B cell (primary cell): ENCODE results near the gene TIMM17A. TPM values are rescaled to one million over a fixed set of nuclear protein-coding genes. Genes with fewer than 3 reads are reported as not detected.

Experiments
- ATAC-seq: fragments of 200-7000 bp; cut with Tn5 transposase; one replicate; pipeline ENCODE4 v1.10.0; 2021; ENCODE audit warnings: low read depth, mild to moderate bottlenecking, moderate number of reproducible peaks, moderate library complexity
- CTCF ChIA-PET: fragments of 350-600 bp; sonication (Branson Sonifier 250); formaldehyde crosslinking; loops from one replicate; lab custom pipeline; 2021; ENCODE audit warnings: antibody characterized with exemption, inconsistent platforms; lab: Charles Lee
- POLR2A ChIA-PET: fragments of 350-600 bp; sonication (Branson Sonifier 250); formaldehyde crosslinking; loops from one replicate; lab custom pipeline; 2021; ENCODE audit warnings: antibody characterized with exemption; lab: Charles Lee
- DNase-seq: peaks from one replicate; pipeline ENCODE4 v3.0.0; 2013
- H2AFZ ChIP-seq: 2 replicates; pipeline ENCODE4 v1.6.1; 2012; ENCODE audit warnings: mild to moderate bottlenecking, low read depth, low read length; ENCODE audit not compliant: insufficient read depth, poor library complexity, severe bottlenecking
- H3K27ac ChIP-seq, 2 donors: 1 replicate in 1 of 2; 2 replicates in 1 of 2; pipeline ENCODE4 v1.5.1; 2012 to 2013; ENCODE audit warnings: low read length in 2 of 2, mild to moderate bottlenecking in 2 of 2, moderate library complexity in 1 of 2
- H3K27me3 ChIP-seq, 4 experiments: fragments of 200-600 bp in 1 of 4; sonication (generic) in 1 of 4; replicated peaks in 1 of 4; 1 replicate in 2 of 4; 2 replicates in 2 of 4; pipeline versions ENCODE4 v1.6.1 to v1.7.0; 2013 to 2016; ENCODE audit warnings: low read length in 3 of 4, mild to moderate bottlenecking in 2 of 4, mixed read lengths in 1 of 4, moderate library complexity in 1 of 4; ENCODE audit not compliant: insufficient read depth in 4 of 4, control insufficient read depth in 3 of 4; ENCODE audit errors: control extremely low read depth in 1 of 4
- H3K36me3 ChIP-seq, 2 experiments: replicated peaks in 1 of 2; 1 replicate in 1 of 2; 2 replicates in 1 of 2; pipeline versions ENCODE4 v1.6.1 to v1.7.1; 2013; ENCODE audit warnings: low read length in 1 of 2; ENCODE audit not compliant: insufficient read depth in 2 of 2, control insufficient read depth in 1 of 2; ENCODE audit errors: control extremely low read depth in 1 of 2, extremely low read depth in 1 of 2
- H3K4me1 ChIP-seq, 2 donors: fragments of 200-600 bp in 1 of 2; sonication (generic) in 1 of 2; 1 replicate in 1 of 2; 2 replicates in 1 of 2; pipeline versions ENCODE4 v1.5.1 to v1.6.1; 2013 to 2017; ENCODE audit warnings: low read length in 2 of 2; ENCODE audit not compliant: control insufficient read depth in 2 of 2, insufficient read depth in 2 of 2
- H3K4me2 ChIP-seq: replicated peaks from 2 replicates; pipeline ENCODE3; 2012; ENCODE audit warnings: mild to moderate bottlenecking, low read depth, low read length; ENCODE audit not compliant: poor library complexity, severe bottlenecking
- H3K4me3 ChIP-seq, 5 experiments: fragments of 200-600 bp in 1 of 5; sonication (generic) in 1 of 5; 1 replicate in 3 of 5; 2 replicates in 2 of 5; pipeline versions ENCODE4 v1.5.1 to v1.7.0; 2011 to 2016; ENCODE audit warnings: low read length in 4 of 5, mild to moderate bottlenecking in 4 of 5, low read depth in 2 of 5, control low read depth in 1 of 5, moderate library complexity in 1 of 5; ENCODE audit not compliant: insufficient read depth in 1 of 5; ENCODE audit errors: control extremely low read depth in 1 of 5, extremely low read depth in 1 of 5
- H3K79me2 ChIP-seq: fragments of 200-600 bp; sonication (generic); one replicate; pipeline ENCODE4 v1.6.0; 2016; ENCODE audit warnings: low read length; ENCODE audit not compliant: control insufficient read depth, insufficient read depth
- H3K9ac ChIP-seq: fragments of 200-600 bp; sonication (generic); 2 replicates; pipeline ENCODE4 v1.6.1; 2017; ENCODE audit warnings: mild to moderate bottlenecking, low read length, moderate library complexity
- H3K9me3 ChIP-seq, 3 donors: one replicate each; pipeline versions ENCODE4 v1.6.1 to v1.7.1; 2013; ENCODE audit warnings: low read length in 2 of 3; ENCODE audit not compliant: control insufficient read depth in 2 of 3, insufficient read depth in 1 of 3; ENCODE audit errors: control extremely low read depth in 1 of 3
- H4K20me1 ChIP-seq: 2 replicates; pipeline ENCODE4 v1.6.0; 2012; ENCODE audit warnings: mild to moderate bottlenecking, low read length; ENCODE audit not compliant: insufficient read depth, control insufficient read depth, poor library complexity, severe bottlenecking
- H3K27ac Mint-ChIP-seq: one replicate; pipeline ENCODE4 v1.8.0; 2021; ENCODE audit warnings: mixed read lengths
- H3K27me3 Mint-ChIP-seq: one replicate; pipeline ENCODE4 v1.8.0; 2021; ENCODE audit warnings: mixed read lengths
- H3K4me1 Mint-ChIP-seq: one replicate; pipeline ENCODE4 v1.8.0; 2021; ENCODE audit warnings: mixed read lengths
- H3K4me3 Mint-ChIP-seq: one replicate; pipeline ENCODE4 v1.8.0; 2021; ENCODE audit warnings: mixed read lengths
- H3K9me3 Mint-ChIP-seq: one replicate; pipeline ENCODE4 v1.8.0; 2022; ENCODE audit warnings: mixed read lengths; ENCODE audit not compliant: insufficient read depth
- EZH2 ChIP-seq: IDR thresholded peaks from 2 replicates; pipeline ENCODE4 v1.6.1; 2012; ENCODE audit warnings: borderline replicate concordance, low read depth, mild to moderate bottlenecking, moderate library complexity, low read length; ENCODE audit not compliant: insufficient read depth, poor library complexity, severe bottlenecking
- WGBS: methylation state at CpG from one replicate; pipeline ENCODE4 v1.1.5; 2013; ENCODE audit warnings: missing lambda C conversion rate; ENCODE audit not compliant: insufficient coverage; 5-methylcytosine and 5-hydroxymethylcytosine counted together
- intact Hi-C: fragments of 100-400 bp; cut with micrococcal nuclease; formaldehyde crosslinking; loops from one replicate; pipeline ENCODE4 v1.10.0; 2022
- polyA plus RNA-seq: library from polyadenylated mRNA; depleted of rRNA; stranded (reverse); fragments of >200 nt; gene quantifications from 2 replicates; pipeline ENCODE4 v1.2.3, GENCODE V29; 2012
- total RNA-seq, 2 donors: library from RNA; stranded (reverse); fragments of 120-200 nt in 1 of 2; gene quantifications; 1 replicate in 1 of 2; 2 replicates in 1 of 2; pipeline versions ENCODE4 v1.2.3 to v1.2.4, GENCODE V29; 2013 to 2022
- TF ChIP-seq, protein P1 (sequence below): fragments of 200-600 bp; IDR thresholded peaks from one replicate; pipeline ENCODE4 v1.8.0; 2022; ENCODE audit warnings: antibody characterized with exemption, mild to moderate bottlenecking

TIMM17A gene
- total and polyA plus RNA-seq, 2 donors (not counting 1 experiment from before 2014, with no cell fraction given): 13.7 to 31.5 TPM

DNA sequence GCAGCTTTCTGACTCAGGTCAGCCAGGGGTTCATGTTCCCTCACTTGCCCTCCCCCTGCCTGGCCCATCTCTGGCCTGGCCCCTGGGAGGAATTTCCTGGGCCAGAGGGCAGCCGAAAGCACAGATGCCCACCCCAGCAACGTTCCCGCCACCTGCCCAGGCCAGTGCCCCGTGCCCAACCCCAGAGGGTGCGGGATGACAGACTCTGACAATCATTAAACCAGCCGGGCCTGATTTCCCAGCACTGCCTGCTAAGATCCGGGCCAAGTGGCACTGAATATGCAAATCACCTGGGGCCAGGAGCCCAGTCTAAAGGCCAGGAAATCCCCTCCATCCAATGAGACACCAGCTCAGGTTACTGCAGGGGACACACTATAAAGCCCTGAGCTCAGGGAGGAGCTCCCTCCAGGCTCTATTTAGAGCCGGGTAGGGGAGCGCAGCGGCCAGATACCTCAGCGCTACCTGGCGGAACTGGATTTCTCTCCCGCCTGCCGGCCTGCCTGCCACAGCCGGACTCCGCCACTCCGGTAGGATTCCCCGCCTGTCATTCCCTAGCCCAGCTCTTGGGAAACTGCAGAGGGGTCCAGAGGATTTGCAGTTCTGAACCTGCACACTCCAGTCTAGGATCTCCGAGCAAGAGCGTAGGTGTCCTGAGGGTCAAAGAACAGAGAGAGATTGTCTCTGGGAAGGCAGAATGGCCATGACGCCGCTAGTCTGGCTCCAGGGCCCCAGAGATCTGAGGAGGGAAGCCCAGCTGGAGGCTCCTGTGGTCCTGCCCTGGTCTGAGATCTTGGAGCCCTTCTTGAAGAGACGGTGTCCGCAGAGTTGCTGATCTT, 55.1 kb downstream of the TIMM17A start, which contains the start of gene ELF3:
Gene ELF3 (plus strand): TSS at position 408 of the 836 bp plus-strand sequence. CDS start 550 bp downstream, outside the sequence.
- Histone ChIP-seq H3K27ac (no peak within 1 kb of the TSS), H4K20me1 (no peaks in the 10 kb centered on the region), H2AFZ (no peak within 1 kb of the TSS), H3K36me3 (peaks cover 0 to 7% of the 10 kb centered on the region in 2 experiments), H3K4me3 (no peak within 1 kb of the TSS), H3K27me3 (no peaks in the 10 kb centered on the region), H3K9me3 (no peaks in the 10 kb centered on the region), H3K79me2 (no peaks in the 10 kb centered on the region), H3K4me1 (peaks cover 0 to 7% of the 10 kb centered on the region in 2 donors), H3K9ac (no peak within 1 kb of the TSS), H3K4me2 (no peak within 1 kb of the TSS)
- intact Hi-C loops: loop anchor here (5.0 kb wide), 1 partner anchor 707 kb away; no protein-coding TSS in a partner anchor
- peaks cover 2% of the 10 kb centered on the region for H3K4me1 Mint-ChIP-seq
- ATAC-seq (no peak), DNase-seq (no peak)
- POLR2A ChIA-PET: no interaction called here
- 88% methylated on average over 22 of the region's 24 CpGs for WGBS
- no peak for TF ChIP-seq EZH2
- TF ChIP-seq, protein P1, sequence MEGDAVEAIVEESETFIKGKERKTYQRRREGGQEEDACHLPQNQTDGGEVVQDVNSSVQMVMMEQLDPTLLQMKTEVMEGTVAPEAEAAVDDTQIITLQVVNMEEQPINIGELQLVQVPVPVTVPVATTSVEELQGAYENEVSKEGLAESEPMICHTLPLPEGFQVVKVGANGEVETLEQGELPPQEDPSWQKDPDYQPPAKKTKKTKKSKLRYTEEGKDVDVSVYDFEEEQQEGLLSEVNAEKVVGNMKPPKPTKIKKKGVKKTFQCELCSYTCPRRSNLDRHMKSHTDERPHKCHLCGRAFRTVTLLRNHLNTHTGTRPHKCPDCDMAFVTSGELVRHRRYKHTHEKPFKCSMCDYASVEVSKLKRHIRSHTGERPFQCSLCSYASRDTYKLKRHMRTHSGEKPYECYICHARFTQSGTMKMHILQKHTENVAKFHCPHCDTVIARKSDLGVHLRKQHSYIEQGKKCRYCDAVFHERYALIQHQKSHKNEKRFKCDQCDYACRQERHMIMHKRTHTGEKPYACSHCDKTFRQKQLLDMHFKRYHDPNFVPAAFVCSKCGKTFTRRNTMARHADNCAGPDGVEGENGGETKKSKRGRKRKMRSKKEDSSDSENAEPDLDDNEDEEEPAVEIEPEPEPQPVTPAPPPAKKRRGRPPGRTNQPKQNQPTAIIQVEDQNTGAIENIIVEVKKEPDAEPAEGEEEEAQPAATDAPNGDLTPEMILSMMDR: no peak
- no peak within 1 kb of the TSS for H3K27ac Mint-ChIP-seq
- no peaks in the 10 kb centered on the region for H3K27me3 Mint-ChIP-seq
- no peaks in the 10 kb centered on the region for H3K9me3 Mint-ChIP-seq
- CTCF ChIA-PET: interaction anchor here (0.9 kb wide), 1 partner anchor 125 kb away, joined by 3 read pairs; no protein-coding TSS in a partner anchor
- H3K4me3 Mint-ChIP-seq: no peak within 1 kb of the TSS

DNA sequence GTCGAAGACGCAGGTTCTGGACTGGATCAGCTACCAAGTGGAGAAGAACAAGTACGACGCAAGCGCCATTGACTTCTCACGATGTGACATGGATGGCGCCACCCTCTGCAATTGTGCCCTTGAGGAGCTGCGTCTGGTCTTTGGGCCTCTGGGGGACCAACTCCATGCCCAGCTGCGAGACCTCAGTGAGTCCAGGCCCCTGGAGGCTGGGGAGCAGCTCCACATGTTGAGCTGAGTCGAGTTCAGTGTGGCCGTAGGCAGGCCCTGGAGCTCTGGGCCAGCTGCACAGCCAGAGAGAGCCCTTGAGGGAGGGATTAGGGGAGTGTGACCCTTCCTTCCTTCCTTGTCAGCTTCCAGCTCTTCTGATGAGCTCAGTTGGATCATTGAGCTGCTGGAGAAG, 56.7 kb downstream of the TIMM17A start:
- CTCF ChIA-PET: interaction anchor here (1.2 to 1.3 kb wide), 2 partner anchors 12 to 123 kb away, joined by 4 to 9 read pairs; no protein-coding TSS in a partner anchor
- Histone ChIP-seq H4K20me1 (no peaks in the 10 kb centered on the region), H3K4me1 (peaks cover 0 to 7% of the 10 kb centered on the region in 2 donors), H2AFZ (no peak overlapping the region), H3K4me2 (no peak overlapping the region), H3K79me2 (no peaks in the 10 kb centered on the region), H3K9me3 (no peaks in the 10 kb centered on the region), H3K36me3 (no peaks in the 10 kb centered on the region), H3K27ac (no peak overlapping the region), H3K27me3 (no peaks in the 10 kb centered on the region), H3K4me3 (no peak overlapping the region), H3K9ac (no peak overlapping the region)
- H3K4me3 Mint-ChIP-seq: no peak overlapping the region
- H3K27me3 Mint-ChIP-seq: peaks cover 1% of the 10 kb centered on the region
- ATAC-seq: no peak
- intact Hi-C loops: loop anchor here (5.0 kb wide), 1 partner anchor 705 kb away; no protein-coding TSS in a partner anchor
- WGBS: 97% methylated on average over 11 of the region's 11 CpGs
- H3K4me1 Mint-ChIP-seq: peaks cover 2% of the 10 kb centered on the region
- DNase-seq: no peak
- POLR2A ChIA-PET: no interaction called here
- H3K9me3 Mint-ChIP-seq: no peaks in the 10 kb centered on the region
- no peak overlapping the region for H3K27ac Mint-ChIP-seq
- TF ChIP-seq EZH2: no peak
- TF ChIP-seq, protein P1: no peak
